ENCODE results near the gene OSTM1. TPM values are rescaled to one million over a fixed set of nuclear protein-coding genes. Genes with fewer than 3 reads are reported as not detected.
"Not testable (repeated sequence)": the region's sequence is repeated elsewhere in the genome, so short reads cannot be mapped to it uniquely, and the experiment has no call there.

The OSTM1 gene
- total and polyA plus RNA-seq, 2 of the 8 experiments (the other 6 are each of a cell fraction or from before 2014, with no cell fraction given), result 17.7 to 26.1 TPM

GRCh38 chr6:108001696-108002231 lies 72.8 kb downstream of the OSTM1 start (continued):
- TF ChIP-seq SP1 (IDR thresholded peaks at IDR 0.05; ENCODE audit: low read depth, low read length) (no peak), KDM4A (IDR thresholded peaks at IDR 0.05; ENCODE audit: low read depth, low read length, severe bottlenecking) (no peak), BACH1 (IDR thresholded peaks at IDR 0.05; ENCODE audit: low read length) (no peak), MAFK (IDR thresholded peaks at IDR 0.05; ENCODE audit: low read depth, low read length) (no peak), POU5F1 (IDR thresholded peaks at IDR 0.05; ENCODE audit: low read depth, low read length) (no peak), SUZ12 (IDR thresholded peaks at IDR 0.05; ENCODE audit: low read length) (no peak), USF2 (IDR thresholded peaks at IDR 0.05; ENCODE audit: low read length) (no peak), SAP30 (IDR thresholded peaks at IDR 0.05; ENCODE audit: insufficient read depth, insufficient replicate concordance, low read length) (no peak)

GRCh38 chr6:108000259-108000658 lies 74.3 kb downstream of the OSTM1 start:
- H2AFZ ChIP-seq (ENCODE audit: low read length); H2BK15ac ChIP-seq (ENCODE audit: low read length); H3K9me3 ChIP-seq (ENCODE audit: insufficient read depth in 2 of 2, low read depth in 1 of 2, low read length in 1 of 2); H4K8ac ChIP-seq (ENCODE audit: extremely low read depth, insufficient read depth, low read length); H4K91ac ChIP-seq (replicated peaks; ENCODE audit: insufficient read length, low read length); DNase-seq (ENCODE audit: low read depth in 1 of 2, low spot score in 2 of 2); H2BK12ac ChIP-seq (ENCODE audit: low read depth, low read length); FAIRE-seq; H3K18ac ChIP-seq (ENCODE audit: extremely low read depth, low read length); H4K20me1 ChIP-seq (replicated peaks in 1 of 2; ENCODE audit: control insufficient read depth in 1 of 2, insufficient read depth in 2 of 2, low read length in 2 of 2); H3K9ac ChIP-seq (replicated peaks in 1 of 4; ENCODE audit: extremely low read depth in 1 of 4, low read depth in 3 of 4, low read length in 3 of 4); H3K4me3 ChIP-seq (ENCODE audit: extremely low read depth in 1 of 4, insufficient read depth in 2 of 4, low read depth in 3 of 4, low read length in 4 of 4); POLR2A ChIA-PET (ENCODE audit: partially characterized antibody); H3K36me3 ChIP-seq (ENCODE audit: control insufficient read depth in 2 of 4, insufficient read depth in 4 of 4, low read length in 3 of 4); H3K79me2 ChIP-seq (ENCODE audit: control insufficient read depth in 1 of 2, insufficient read depth in 2 of 2, low read length in 2 of 2); H3K79me1 ChIP-seq (ENCODE audit: low read depth, low read length); H3K56ac ChIP-seq (replicated peaks; ENCODE audit: insufficient read length, low read depth, low read length); H3K4me2 ChIP-seq (ENCODE audit: insufficient read depth in 1 of 2, low read depth in 2 of 2, low read length in 2 of 2); H4K5ac ChIP-seq (ENCODE audit: insufficient read length, low read depth, low read length); H2BK5ac ChIP-seq (ENCODE audit: low read depth, low read length); H2AK5ac ChIP-seq (ENCODE audit: low read depth, low read length); H2BK20ac ChIP-seq (ENCODE audit: low read length); H3K23me2 ChIP-seq (ENCODE audit: low read depth, low read length); H3K27me3 ChIP-seq (replicated peaks in 1 of 4; ENCODE audit: control insufficient read depth in 3 of 4, extremely low read depth in 1 of 4, insufficient read depth in 3 of 4, low read length in 3 of 4); H3K4ac ChIP-seq (replicated peaks; ENCODE audit: insufficient read length, low read depth, low read length); H3K27ac ChIP-seq (ENCODE audit: low read depth, low read length); H3K14ac ChIP-seq (ENCODE audit: insufficient read length); H2BK120ac ChIP-seq (replicated peaks; ENCODE audit: low read depth, low read length); H3K23ac ChIP-seq (ENCODE audit: insufficient read length): not testable (repeated sequence)
- peaks cover 2 to 14% (median 7%) of the 10 kb centered on the region in 4 experiments; a peak in 4 of 7 replicates for H3K4me1 ChIP-seq (replicated peaks in 1 of 4; ENCODE audit: control insufficient read depth in 3 of 4, insufficient read depth in 4 of 4, low read length in 3 of 4)
- CTCF ChIA-PET (ENCODE audit: partially characterized antibody), result interaction anchor here (1.4 kb wide), 1 partner anchor 10 kb away, joined by 3 read pairs; no protein-coding TSS in a partner anchor
- WGBS, 2 experiments (ENCODE audit: extremely low coverage in 1 of 2, insufficient coverage in 1 of 2, insufficient read length in 1 of 2, insufficient replicate concordance in 2 of 2, low coverage in 1 of 2, low lambda C conversion rate in 2 of 2, missing lambda C conversion rate in 1 of 2), result 96% methylated on average over 5 of the region's 5 CpGs; no CpG with 5 or more reads in 1 of the 2 experiments
